Gastrocnemius medialis (tissue), 4 donors: ENCODE measurements around the gene APLN.

Experiments used
- CTCF ChIP-seq, 5 experiments: fragments of 450-650 bp in 3 of 5; fragments of 200-600 bp in 2 of 5; sonication (generic) in 2 of 5; IDR thresholded peaks in 4 of 5; conservative IDR thresholded peaks in 1 of 5; 1 replicate in 4 of 5; 2 replicates in 1 of 5; pipeline ENCODE4 v1.5.1; 2016 to 2019; ENCODE audit warnings: antibody characterized with exemption in 5 of 5, mild to moderate bottlenecking in 3 of 5, moderate library complexity in 3 of 5
- POLR2A ChIP-seq, 2 donors: fragments of 450-650 bp; IDR thresholded peaks; one replicate each; pipeline ENCODE4 v1.6.1; 2017; ENCODE audit warnings: antibody characterized with exemption in 2 of 2, mild to moderate bottlenecking in 2 of 2, moderate library complexity in 2 of 2

GRCh38 chrX:129632443-129632842 lies 22.3 kb downstream of the APLN start:
- TF ChIP-seq CTCF (IDR thresholded peaks at IDR 0.05 in 4 of 5, conservative IDR thresholded peaks at IDR 0.05 in 1 of 5), result no peak
- no peak for TF ChIP-seq POLR2A (IDR thresholded peaks at IDR 0.05)
